ENCODE data around the gene SLC38A10. TPM values are rescaled to one million over a fixed set of nuclear protein-coding genes. Genes with fewer than 3 reads are reported as not detected.

Gene SLC38A10
- total and polyA plus RNA-seq, 8 donors: 72.8 to 190 (median 96.9) TPM

DNA sequence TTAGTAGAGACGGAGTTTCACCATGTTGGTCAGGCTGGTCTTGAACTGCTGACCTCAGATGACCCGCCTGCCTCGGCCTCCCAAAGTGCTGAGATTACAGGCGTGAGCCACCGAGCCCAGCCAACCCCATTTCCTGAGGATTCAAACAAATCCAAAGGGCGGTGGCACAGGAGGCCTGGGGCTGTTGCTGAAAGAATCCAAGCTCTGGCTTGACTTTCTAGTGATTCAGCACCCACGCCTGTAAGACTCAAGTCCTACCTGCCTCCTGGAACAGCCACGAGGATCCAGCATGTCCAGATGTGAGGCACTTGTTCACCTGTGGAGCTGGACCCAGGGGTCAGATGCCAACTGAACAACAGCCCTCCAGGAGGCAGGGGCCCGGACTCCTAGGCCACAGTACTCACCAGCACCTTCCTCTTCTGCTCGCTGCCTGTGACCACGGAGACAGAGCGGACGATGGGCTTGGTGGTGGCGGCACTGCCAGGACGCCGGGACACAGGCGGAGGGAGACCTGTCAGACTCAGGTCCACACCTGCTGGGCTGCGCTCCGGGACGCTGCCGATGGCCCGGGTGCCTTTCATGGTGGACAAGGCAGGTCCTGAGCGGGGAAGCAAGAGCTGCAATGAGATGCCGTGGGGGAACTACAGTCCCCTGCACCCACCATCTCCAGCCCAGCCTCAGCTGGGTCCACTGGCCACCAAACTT is 75.5 kb downstream of the SLC38A10 start:
- intact Hi-C loops (cut with DNase I): no loop called here
- no peak for ATAC-seq

DNA sequence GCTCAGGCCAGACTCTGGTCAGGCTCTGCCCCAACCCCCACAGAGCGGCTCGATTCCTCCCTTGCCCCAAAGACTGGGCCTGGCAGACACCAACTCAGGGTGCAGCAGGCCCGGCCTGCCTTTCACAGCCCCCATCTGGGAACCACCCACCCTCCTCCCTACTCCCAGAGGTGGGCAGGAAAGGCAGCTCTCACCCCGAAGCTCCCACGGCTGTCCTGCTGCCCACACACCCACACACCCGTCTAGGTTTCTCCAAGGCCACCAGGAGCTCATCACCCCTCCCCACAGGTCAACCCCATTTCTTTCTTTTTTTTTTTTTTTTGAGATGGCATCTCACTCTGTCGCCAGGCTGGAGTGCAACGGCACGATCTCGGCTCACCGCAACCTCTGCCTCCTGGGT is 76.1 kb downstream of the SLC38A10 start:
- Histone ChIP-seq H3K36me3 (no peaks in the 10 kb centered on the region), H3K27me3 (no peaks in the 10 kb centered on the region), H3K27ac (no peak overlapping the region), H3K4me3 (no peak overlapping the region), H3K9me3 (no peaks in the 10 kb centered on the region), H3K4me1 (peaks cover 0 to 11% (median 7%) of the 10 kb centered on the region in 3 donors)
- ATAC-seq (no peak), DNase-seq (peak in 1 of 6 donors; percentile 58), FAIRE-seq (no peak)
- WGBS, 2 donors: 91 to 94% methylated on average over 11 of the region's 11 CpGs
- intact Hi-C loops (cut with DNase I): no loop called here
- TF ChIP-seq, protein P1, sequence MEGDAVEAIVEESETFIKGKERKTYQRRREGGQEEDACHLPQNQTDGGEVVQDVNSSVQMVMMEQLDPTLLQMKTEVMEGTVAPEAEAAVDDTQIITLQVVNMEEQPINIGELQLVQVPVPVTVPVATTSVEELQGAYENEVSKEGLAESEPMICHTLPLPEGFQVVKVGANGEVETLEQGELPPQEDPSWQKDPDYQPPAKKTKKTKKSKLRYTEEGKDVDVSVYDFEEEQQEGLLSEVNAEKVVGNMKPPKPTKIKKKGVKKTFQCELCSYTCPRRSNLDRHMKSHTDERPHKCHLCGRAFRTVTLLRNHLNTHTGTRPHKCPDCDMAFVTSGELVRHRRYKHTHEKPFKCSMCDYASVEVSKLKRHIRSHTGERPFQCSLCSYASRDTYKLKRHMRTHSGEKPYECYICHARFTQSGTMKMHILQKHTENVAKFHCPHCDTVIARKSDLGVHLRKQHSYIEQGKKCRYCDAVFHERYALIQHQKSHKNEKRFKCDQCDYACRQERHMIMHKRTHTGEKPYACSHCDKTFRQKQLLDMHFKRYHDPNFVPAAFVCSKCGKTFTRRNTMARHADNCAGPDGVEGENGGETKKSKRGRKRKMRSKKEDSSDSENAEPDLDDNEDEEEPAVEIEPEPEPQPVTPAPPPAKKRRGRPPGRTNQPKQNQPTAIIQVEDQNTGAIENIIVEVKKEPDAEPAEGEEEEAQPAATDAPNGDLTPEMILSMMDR (IDR thresholded peaks at IDR 0.05): no peak

More for the DNA sequence above, 75.5 kb downstream of the SLC38A10 start:
- Histone ChIP-seq H3K36me3 (no peaks in the 10 kb centered on the region), H3K4me1 (peaks cover 0 to 11% (median 7%) of the 10 kb centered on the region in 3 donors), H3K27me3 (no peaks in the 10 kb centered on the region), H3K9me3 (no peaks in the 10 kb centered on the region), H3K4me3 (no peak overlapping the region), H3K27ac (no peak overlapping the region)
- FAIRE-seq: no peak
- TF ChIP-seq, protein P1 (IDR thresholded peaks at IDR 0.05): no peak
- peak in 1 of 6 donors; percentile 68 for DNase-seq
- WGBS, 2 donors: 94 to 95% methylated on average over 24 of the region's 24 CpGs

DNA sequence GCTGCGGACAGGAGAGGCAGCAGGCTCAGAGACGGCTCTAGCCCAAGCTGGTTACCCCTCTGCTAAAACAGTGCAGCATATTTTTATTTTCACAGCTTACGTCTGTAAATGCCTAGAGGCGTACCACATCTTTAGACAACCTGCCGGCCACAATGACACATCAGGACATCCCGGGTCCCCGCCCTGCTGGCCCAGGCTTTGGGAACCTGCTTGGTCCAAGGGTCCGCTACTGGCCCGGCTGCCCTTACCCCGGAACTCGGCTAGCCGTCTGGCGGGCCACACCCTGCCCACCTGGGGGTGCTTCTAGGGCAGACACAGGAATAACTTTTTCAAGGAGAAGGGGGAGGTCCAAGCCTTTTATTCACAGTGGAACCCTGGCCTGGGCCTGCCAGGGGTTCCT is 76.6 kb downstream of the SLC38A10 start:
- no peak for ATAC-seq
- WGBS, 2 donors: 92 to 93% methylated on average over 13 of the region's 13 CpGs
- peak in 1 of 6 donors; percentile 63 for DNase-seq
- Histone ChIP-seq H3K9me3 (no peaks in the 10 kb centered on the region), H3K27me3 (no peaks in the 10 kb centered on the region), H3K4me3 (no peak overlapping the region), H3K27ac (no peak overlapping the region), H3K4me1 (peaks cover 0 to 8% (median 7%) of the 10 kb centered on the region in 3 donors), H3K36me3 (no peaks in the 10 kb centered on the region)
- TF ChIP-seq, protein P1 (IDR thresholded peaks at IDR 0.05): no peak
- no peak for FAIRE-seq
- intact Hi-C loops (cut with DNase I): no loop called here

DNA sequence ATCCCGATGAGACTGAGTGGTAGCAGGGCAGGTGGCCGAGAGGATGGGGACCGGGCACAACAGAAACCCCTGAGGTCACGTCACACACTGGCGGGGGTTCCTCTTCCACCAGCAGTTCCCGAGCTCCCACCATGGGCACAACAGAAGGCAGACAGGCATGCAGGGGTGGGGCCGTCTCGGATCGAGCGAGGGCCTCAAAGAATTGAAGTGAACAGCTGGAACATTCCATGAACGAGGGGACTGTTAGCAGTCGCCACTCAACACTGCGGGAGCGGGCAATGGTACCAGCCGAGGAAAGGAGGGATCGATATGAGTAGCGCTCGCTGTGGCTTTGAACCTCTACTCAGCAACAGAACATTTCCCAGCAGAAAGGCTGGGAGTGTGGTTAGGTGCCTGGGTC is 77.6 kb downstream of the SLC38A10 start:
- WGBS, 2 donors: 89 to 90% methylated on average over 18 of the region's 18 CpGs
- FAIRE-seq: no peak
- Histone ChIP-seq H3K4me1 (peaks cover 0 to 7% (median 7%) of the 10 kb centered on the region in 3 donors), H3K27me3 (no peaks in the 10 kb centered on the region), H3K9me3 (no peaks in the 10 kb centered on the region), H3K4me3 (no peak overlapping the region), H3K36me3 (no peaks in the 10 kb centered on the region), H3K27ac (no peak overlapping the region)
- intact Hi-C loops (cut with DNase I): no loop called here
- no peak for ATAC-seq
- DNase-seq: peak in 1 of 6 donors; percentile 43
- TF ChIP-seq, protein P1 (IDR thresholded peaks at IDR 0.05): no peak

DNA sequence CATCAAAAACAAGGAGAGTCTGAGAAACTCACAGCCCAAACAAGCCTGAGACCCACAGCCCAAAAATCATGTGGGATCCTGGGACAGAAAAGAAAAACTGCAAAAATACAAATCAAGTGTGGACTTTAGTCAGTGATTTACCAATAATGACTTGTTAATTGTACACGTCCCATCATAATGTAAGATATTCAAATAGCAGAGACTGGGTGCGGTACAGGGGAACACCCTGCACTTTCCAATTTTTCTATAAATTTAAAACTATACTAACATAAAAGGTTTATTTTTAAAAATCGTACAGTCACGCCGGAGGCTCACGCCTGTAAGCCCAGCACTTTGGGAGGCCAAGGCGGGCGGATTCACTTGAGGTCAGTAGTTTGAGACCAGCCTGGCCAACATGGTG is 81.1 kb downstream of the SLC38A10 start:
- no peak for ATAC-seq
- no peak overlapping the region for H3K4me3 ChIP-seq
- no peaks in the 10 kb centered on the region for H3K27me3 ChIP-seq

More for the DNA sequence above, 81.1 kb downstream of the SLC38A10 start:
- Histone ChIP-seq H3K36me3 (no peaks in the 10 kb centered on the region), H3K27ac (no peak overlapping the region), H3K9me3 (no peaks in the 10 kb centered on the region), H3K4me1 (no peaks in the 10 kb centered on the region)
- no peak for DNase-seq
- 95% methylated on average over 8 of the region's 8 CpGs for WGBS, 2 donors
- intact Hi-C loops (cut with DNase I): no loop called here
- no peak for FAIRE-seq
- TF ChIP-seq, protein P1 (IDR thresholded peaks at IDR 0.05): no peak
